ENCODE data around the gene ESPL1.
"Not testable (repeated sequence)": the region's sequence is repeated elsewhere in the genome, so short reads cannot be mapped to it uniquely, and the experiment has no call there.

ESPL1 gene

DNA sequence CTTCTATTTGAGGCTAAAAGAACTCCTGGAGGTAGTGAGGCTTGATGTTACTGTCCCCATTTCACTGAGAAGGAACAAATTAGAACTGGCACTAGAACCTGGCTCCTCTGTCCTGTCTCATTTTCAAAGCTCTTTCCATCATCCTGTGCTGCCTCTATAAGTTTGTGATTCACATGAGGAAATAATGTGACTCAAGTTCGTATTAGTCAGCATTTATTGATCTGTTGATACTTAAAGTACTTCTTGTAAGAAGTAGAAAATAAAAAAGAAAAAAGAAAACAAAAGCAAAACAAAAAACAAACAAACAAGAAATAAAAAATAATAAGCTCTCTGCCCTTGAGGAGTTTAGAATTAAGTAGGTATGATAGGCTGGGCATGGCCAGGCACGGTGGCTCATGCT lies 2.3 kb upstream of the ESPL1 start:
- no peak for DNase-seq

DNA sequence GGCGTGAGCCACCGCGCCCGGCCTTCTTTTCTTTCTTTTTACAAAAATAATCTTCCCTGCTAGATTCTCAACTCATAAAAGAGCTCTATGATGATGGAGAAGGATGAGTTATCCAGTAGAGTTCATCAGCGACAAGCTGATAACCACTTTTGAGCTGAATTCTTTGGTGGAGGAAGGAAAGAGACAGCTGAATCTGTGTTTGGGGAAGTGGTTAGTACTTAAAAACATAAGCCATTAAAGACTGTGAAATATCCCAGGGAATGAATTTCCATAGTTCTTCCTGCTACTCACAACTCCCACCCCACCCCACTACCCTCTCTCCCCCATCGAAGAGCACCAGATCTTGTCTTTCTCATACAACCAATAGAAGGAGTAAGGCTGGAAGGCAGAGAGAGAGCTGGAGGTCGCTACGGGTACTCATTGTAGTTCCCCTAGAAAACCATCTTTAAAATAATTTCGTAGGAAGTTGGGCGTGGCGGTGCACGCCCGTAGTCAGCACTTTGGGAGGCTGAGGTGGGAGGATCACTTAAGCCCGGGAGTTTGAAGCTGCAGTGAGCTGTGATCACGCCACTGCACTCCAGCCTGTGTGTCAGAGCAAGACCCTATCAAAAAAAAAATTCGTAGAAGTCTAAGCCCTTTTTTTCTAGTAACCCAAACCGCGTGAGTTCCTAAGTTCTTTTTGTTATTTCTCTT lies 647 bp upstream of the ESPL1 start:
- DNase-seq = no peak

DNA sequence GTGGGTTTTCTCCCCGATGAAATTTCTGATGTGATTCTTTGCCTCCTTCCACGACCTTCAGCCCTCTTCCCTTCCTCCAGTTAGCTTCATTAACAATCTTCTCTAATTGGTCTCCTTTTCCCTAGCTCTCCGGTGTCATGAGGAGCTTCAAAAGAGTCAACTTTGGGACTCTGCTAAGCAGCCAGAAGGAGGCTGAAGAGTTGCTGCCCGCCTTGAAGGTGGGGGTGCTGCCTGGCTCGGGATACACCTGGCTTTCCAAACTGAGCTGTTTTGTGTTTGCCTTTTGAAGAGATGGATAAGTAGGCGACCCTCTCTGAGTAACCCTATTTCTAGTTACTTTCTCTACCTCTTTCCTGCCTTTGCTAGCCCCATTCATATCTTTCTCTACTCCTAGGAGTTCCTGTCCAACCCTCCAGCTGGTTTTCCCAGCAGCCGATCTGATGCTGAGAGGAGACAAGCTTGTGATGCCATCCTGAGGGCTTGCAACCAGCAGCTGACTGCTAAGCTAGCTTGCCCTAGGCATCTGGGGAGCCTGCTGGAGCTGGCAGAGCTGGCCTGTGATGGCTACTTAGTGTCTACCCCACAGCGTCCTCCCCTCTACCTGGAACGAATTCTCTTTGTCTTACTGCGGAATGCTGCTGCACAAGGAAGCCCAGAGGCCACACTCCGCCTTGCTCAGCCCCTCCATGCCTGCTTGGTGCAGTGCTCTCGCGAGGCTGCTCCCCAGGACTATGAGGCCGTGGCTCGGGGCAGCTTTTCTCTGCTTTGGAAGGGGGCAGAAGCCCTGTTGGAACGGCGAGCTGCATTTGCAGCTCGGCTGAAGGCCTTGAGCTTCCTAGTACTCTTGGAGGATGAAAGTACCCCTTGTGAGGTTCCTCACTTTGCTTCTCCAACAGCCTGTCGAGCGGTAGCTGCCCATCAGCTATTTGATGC lies 797 bp downstream of the ESPL1 start:
- DNase-seq = no peak

DNA sequence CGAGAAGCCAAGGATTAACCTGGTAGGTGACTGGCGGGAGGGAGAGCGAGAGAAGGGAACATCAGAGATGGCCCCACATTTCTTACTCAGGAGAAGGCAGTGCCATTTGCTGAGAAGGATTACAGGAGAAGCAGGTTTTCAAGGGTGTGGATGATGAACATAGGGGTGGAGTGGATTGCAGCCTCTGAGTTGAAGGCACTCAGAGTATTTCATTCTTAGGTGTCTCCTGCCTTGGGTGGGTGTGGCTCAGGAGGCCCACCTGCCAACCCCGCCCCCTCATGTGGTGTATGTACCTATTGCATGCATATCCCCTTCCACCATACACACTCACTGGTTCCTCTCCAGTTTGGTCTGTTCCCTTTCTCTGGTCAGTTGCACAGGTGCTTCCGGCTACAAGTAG lies 6.3 kb downstream of the ESPL1 start:
- no peak for DNase-seq

DNA sequence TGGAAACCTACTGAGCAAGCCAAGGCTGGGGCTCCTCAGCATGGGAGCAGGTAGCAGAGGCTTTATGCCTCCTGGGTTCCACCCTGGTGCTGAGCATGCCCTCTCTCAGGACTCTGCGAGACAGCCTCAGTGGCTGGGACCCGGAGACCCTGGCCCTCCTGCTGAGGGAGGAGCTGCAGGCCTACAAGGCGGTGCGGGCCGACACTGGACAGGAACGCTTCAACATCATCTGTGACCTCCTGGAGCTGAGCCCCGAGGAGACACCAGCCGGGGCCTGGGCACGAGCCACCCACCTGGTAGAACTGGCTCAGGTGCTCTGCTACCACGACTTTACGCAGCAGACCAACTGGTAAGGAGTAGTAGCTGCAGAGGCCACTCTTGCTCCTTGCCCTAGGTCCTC lies 8.4 kb downstream of the ESPL1 start:
- no peak for DNase-seq

DNA sequence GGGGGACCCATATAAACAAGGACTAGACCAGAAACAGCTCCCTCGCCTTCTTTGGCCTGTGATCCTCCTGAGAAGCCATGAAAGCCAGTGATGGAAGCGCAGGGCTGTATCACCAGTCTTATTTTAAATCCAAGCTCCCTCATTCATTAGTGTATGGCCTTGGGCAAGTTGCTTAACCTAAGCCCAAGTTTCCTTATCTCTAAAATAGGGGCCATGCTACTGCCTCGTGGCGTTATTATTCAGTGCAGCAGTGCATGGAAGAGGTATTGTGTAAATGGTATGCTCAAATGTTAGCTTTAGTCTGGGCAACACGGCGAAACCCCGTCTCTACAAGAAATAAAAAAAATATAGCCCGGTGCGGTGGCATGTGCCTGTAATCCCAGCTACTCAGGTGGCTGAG lies 9.9 kb downstream of the ESPL1 start:
- DNase-seq = no peak

DNA sequence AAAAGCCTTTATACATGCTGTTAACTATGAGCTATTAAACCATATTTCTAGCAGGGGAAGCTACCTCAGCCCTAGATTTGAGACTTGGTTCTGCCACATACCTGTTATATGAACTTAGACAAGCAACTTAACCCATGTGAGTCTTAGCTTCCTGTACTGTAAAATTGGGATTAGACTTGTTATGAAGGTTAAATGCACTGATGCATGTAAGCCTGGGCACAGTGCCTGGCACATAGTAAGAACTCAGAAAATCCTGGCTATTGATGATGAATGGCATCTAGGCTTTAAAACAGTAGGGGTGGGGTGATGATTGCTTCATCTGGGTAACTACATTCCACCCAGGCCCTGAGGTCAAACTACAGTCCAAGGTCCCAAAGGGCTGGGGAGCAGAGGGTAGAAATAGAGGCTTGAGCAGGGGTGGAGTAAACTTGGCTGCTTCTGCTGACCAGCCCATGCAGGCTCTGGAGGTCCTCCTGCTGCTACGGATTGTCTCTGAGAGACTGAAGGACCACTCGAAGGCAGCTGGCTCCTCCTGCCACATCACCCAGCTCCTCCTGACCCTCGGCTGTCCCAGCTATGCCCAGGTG lies 11.3 kb downstream of the ESPL1 start:
- no peak for DNase-seq

DNA sequence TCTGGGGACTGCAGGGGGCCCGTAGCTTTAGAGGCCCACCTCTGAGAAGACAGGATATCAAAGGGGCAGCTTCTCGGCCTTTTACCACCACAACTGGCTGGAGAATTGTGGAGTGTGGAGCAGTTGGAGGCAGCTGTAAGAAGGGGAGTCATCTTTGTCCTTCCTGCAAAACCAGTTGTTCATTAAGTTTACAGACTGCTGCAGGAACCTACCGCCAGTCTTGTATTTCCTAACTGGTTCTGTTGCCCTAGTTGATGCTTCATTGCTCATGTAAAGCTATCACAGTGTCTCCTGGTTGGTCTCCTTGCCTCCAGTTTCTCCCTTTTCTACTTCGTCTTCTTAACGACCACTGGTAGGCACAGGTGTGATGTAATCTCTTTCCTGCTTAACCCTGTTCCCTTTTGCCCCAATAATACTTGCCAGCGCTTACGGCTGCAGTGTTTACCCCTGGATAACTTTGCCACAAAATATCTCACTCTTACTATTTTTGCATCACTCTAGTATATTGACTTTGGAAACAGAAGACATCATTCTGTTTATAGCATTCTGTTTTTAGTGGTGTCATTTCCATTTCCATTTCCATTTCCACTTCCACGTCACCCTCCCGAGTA lies 11.9 kb downstream of the ESPL1 start:
- DNase-seq = no peak

DNA sequence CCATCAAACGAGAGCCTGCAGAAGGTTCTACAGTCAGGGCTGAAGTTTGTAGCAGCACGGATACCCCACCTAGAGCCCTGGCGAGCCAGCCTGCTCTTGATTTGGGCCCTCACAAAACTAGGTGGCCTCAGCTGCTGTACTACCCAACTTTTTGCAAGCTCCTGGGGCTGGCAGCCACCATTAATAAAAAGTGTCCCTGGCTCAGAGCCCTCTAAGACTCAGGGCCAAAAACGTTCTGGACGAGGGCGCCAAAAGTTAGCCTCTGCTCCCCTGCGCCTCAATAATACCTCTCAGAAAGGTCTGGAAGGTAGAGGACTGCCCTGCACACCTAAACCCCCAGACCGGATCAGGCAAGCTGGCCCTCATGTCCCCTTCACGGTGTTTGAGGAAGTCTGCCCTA lies 18.3 kb downstream of the ESPL1 start:
- DNase-seq = no peak

DNA sequence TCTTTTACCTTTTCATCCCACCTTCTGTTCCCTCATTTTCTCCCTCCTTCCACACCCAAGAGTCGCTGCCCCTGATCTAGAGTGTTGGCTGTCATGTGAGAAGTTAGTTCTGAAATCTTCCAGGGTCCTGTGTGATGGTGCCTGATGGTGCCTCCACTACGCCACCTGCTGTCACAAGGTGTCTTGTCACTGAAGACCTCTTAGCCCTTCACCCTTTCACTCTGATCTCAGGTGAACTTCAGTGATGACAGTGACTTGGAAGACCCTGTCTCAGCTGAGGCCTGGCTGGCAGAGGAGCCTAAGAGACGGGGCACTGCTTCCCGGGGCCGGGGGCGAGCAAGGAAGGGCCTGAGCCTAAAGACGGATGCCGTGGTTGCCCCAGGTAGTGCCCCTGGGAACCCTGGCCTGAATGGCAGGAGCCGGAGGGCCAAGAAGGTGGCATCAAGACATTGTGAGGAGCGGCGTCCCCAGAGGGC lies 19.7 kb downstream of the ESPL1 start:
- DNase-seq = peak; percentile 62

DNA sequence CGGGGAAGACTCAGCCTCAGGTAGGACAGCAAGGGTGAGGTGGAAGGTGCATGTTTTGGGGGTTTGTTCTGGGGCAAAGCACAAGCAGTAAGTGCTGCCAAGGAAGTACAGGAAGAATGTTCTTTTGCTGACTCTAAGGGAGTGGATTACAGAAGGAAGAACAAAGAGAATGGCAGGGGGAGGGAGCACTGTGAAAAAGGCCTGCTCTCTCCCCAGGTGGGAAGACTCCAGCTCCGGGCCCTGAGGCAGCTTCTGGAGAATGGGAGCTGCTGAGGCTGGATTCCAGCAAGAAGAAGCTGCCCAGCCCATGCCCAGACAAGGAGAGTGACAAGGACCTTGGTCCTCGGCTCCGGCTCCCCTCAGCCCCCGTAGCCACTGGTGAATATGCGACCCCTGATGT lies 20.2 kb downstream of the ESPL1 start:
- DNase-seq = no peak

DNA sequence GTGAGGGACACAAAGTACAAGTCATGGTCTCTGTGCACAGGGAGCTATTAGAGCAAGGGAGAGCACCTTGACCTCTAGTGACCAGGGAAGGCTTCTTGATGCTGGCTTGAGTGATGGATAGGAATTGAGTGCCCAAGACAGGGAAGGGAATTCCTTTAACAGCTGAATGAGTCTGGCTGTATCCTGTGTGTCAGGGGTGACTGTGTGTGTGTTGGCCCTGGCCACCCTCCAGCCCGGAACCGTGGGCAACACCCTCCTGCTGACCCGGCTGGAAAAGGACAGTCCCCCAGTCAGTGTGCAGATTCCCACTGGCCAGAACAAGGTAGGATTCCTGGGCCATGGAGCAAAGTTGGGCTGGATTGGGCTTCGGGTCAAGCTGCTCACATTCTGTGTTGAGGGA lies 21.8 kb downstream of the ESPL1 start:
- no peak for DNase-seq

DNA sequence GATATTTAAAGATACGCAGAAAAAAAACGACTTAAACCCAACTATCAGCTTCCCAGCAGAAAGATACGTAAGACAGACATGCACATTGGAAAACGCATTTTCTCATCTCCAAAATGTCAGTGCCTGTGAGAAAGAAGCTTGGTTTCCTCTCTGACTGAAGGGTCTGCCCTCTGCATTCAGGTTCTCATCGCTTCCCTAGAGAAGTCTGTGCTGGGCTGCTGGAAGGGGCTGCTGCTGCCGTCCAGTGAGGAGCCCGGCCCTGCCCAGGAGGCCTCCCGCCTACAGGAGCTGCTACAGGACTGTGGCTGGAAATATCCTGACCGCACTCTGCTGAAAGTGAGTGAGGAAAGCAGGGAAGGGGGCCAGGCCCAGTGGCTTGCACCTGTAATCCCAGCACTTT lies 22.6 kb downstream of the ESPL1 start:
- DNase-seq = no peak

DNA sequence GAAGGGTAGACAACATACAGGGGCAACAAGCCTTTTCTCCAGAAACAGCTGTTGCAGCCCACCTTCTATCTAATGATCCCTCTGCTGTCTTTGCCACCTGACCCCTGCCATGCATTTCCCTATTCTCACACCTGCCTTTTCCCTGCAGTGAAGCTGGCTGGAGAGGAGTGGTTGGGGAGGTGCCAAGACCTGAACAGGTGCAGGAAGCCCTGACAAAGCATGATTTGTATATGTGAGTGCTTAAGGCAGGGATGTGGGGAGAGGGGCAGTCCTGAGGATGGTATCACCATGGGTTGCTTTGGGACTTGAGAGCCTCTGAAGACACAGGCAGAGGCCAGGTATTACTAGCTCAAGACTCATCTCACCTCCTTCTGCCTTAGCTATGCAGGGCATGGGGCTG lies 24.3 kb downstream of the ESPL1 start:
- no peak for DNase-seq

DNA sequence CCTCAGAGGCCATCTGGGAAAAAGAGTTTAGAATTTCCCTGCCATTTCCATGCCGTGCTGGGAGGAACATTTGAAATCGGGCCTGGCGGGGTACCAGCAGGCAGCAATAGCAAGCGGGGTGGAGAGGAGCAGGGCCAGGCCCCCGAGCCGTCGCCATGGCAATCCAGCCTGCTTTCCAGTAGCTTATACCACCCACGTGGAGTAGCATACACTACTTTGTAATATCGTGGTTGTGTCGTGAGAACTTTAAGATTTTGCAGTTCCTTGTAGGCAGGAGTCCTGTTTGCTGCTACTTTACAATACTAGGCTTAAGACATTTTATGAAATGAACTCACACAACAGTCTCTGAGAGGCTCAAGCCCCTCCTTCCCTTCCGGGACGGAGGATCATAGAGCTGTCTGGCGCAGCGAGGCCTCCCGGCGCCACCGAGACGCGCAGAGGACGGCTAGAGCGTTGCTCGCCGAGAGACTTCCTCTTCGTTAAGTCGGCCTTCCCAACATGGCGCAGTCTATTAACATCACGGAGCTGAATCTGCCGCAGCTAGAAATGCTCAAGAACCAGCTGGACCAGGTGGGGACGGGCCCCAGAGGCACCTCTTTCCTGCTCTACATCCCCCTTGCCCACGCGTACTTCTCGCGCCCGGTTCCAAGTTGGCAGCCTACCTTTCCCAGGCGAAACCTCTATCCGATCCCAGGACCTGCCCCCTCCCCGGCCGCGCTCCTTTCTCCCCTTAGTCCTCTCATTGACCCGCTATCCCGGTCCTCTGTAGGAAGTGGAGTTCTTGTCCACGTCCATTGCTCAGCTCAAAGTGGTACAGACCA lies 27.2 kb downstream of the ESPL1 start, which contains the start of gene PFDN5:
PFDN5 (plus strand) TSS at position 473 of the 821 bp plus-strand sequence; CDS start at position 499, 26 bp downstream.
- DNase-seq = peak; percentile 85

DNA sequence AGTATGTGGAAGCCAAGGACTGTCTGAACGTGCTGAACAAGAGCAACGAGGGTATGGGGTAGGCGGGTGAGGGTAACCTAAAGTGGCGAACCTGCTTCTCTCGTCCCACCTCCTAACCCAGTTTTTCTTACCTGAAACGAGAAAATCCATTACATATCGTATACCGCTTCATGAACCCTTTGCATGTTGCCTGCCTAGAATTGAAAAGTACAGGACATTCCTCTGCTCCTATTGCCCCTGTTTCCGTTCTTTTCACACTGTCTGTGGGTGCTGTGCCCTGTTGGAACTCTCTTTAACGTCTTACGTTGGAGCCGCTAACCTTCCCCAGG lies 27.8 kb downstream of the ESPL1 start:
- DNase-seq = no peak

DNA sequence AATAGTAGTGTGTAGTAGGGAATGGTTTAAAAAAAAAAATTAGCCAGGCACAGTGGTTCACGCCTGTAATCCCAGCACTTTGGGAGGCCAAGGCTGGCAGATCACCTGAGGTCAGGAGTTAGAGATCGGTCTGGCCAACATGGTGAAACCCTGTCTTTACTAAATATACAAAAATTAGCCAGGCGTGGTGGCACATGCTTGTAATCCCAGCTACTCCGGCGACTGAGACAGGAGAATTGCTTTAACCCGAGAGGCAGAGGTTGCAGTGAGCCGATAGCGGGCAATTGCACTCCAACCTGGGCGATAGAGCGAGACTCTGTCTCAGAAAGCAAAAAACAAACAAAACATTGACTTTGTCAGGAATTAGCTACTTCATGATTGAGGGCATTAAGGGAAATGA lies 29.0 kb downstream of the ESPL1 start:
- DNase-seq = not testable (repeated sequence)

DNA sequence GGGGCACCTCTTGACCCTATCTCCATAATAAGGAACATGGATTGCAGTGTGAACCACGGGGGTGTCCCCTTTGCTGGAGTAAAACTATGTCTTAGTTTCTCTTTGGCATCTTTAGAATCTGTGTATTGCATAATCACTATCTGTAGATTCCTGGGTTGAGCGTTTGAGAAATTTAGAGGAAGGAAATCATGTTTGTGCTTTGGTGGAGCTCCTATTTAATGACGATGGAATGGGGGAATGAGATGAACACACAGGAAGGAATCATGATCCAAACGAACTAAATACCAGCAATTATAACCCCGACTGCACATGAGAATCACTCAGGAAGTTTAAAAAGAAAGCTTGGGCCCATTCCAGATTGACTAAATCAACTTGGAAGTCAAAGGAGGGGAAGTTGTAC lies 30.1 kb downstream of the ESPL1 start:
- DNase-seq = no peak

DNA sequence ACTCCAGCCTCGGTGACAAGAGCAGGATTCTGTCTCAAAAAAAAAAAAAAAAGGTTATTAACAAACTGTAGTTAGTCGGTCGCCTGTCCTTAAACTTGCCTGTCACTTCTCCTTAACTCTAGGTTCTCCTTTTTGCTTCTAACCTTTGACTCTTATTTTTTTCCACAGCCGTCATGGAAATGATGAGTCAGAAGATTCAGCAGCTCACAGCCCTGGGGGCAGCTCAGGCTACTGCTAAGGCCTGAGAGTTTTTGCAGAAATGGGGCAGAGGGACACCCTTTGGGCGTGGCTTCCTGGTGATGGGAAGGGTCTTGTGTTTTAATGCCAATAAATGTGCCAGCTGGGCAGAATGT lies 31.0 kb downstream of the ESPL1 start:
- no peak for DNase-seq

DNA sequence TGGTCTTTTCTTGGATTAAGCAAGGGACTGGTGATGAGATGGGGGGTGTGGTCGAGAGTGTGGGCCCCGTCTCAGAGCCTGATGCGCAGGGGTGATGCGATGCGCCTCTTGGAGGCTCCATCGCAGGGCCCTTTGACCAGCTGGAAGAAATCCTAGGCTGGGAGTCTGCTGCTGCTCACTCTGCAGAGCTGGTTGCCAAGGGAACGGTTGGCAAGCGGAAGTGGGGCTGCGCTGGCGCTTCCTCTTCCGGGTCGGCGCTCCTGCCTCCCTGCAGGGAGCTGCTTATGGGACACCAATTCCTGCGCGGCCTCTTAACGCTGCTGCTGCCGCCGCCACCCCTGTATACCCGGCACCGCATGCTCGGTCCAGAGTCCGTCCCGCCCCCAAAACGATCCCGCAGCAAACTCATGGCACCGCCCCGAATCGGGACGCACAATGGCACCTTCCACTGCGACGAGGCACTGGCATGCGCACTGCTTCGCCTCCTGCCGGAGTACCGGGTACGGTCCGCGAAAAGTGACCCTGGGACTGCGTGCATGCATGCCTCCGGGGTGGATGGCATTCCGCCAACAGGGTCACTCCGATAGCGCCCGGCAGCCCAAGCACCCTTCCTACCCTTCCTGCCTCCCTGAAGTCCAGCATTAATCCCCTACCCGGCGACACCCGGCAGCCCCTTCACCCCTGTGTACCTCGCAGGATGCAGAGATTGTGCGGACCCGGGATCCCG lies 31.5 kb downstream of the ESPL1 start, which contains the start of gene MYG1:
MYG1 (plus strand) TSS at position 242 of the 727 bp plus-strand sequence; CDS start at position 285, 43 bp downstream.
- DNase-seq = peak; percentile 83

DNA sequence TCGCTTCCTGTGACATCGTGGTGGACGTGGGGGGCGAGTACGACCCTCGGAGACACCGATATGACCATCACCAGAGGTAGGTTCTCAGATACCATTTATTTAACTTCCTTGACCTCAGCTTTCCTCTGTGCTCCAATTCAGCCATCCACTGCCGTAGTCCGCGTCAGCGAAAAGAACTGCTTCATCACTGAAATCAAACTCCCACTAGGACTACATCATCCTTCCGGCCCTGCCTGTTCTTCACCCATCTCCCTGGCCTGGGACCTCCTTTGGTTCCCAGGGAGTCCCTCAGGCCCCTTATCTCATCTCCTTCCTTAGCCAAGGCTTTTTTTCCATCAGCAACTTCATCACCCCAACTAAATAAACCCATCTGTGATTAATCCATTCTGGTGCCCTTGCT lies 32.1 kb downstream of the ESPL1 start:
- no peak for DNase-seq

DNA sequence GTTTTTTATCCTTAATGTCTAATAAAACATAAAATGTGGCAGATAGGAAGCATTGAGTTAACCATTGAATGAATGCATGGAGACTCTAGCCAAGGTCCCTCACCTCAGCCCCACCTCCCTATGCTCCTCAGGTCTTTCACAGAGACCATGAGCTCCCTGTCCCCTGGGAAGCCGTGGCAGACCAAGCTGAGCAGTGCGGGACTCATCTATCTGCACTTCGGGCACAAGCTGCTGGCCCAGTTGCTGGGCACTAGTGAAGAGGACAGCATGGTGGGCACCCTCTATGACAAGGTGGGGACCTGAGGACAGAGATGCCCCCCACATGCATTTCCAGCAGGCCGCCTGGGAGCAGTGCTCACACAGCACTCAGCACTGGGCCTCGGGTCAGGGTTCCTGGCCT lies 34.8 kb downstream of the ESPL1 start:
- DNase-seq = no peak
